ENCODE results near the gene SYT1.

Gene SYT1

GRCh38 chr12:79294590-79294989 lies 430.0 kb downstream of the SYT1 start:
- no peak for TF ChIP-seq CTCF (IDR thresholded peaks at IDR 0.05; ENCODE audit: low read depth, low read length)

GRCh38 chr12:79295572-79295971 lies 431.0 kb downstream of the SYT1 start:
- no peak overlapping the region for H3K4me3 ChIP-seq (ENCODE audit: low read depth, low read length)
- TF ChIP-seq CTCF (IDR thresholded peaks at IDR 0.05; ENCODE audit: low read depth, low read length) = no peak

More at GRCh38 chr12:79294590-79294989, 430.0 kb downstream of the SYT1 start:
- no peak overlapping the region for H3K4me3 ChIP-seq (ENCODE audit: low read depth, low read length)

GRCh38 chr12:79296133-79296532 lies 431.6 kb downstream of the SYT1 start:
- no peak for TF ChIP-seq CTCF (IDR thresholded peaks at IDR 0.05; ENCODE audit: low read depth, low read length)
- H3K4me3 ChIP-seq (ENCODE audit: low read depth, low read length) = no peak overlapping the region

- TF ChIP-seq CTCF (IDR thresholded peaks at IDR 0.05; ENCODE audit: low read depth, low read length) = no peak
- H3K4me3 ChIP-seq (ENCODE audit: low read depth, low read length) = no peak overlapping the region
Observed at GRCh38 chr12:79296871-79297270, 432.3 kb downstream of the SYT1 start.

DNA sequence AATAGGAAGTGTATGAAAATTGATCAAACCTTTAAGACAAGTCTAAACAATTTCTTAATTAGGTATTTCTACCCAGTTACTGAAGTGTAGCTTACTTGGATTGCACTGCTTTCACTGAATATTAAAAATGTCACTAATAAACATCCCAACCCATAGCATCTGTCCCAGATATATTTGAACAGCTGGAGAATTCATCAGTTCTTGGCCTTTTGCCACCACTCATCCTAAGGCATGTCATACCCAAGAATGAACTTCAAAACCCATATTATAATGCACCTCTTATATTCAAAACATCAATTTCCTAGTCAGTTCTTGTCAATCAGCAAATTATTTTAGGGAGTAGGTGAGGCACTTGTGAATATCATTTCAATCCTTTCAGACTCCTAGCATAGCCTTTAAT lies 433.9 kb downstream of the SYT1 start:
- no peak for TF ChIP-seq CTCF (IDR thresholded peaks at IDR 0.05; ENCODE audit: low read depth, low read length)
- no peak overlapping the region for H3K4me3 ChIP-seq (ENCODE audit: low read depth, low read length)

GRCh38 chr12:79299447-79300198 lies 435.0 kb downstream of the SYT1 start:
- H3K4me3 ChIP-seq (ENCODE audit: low read depth, low read length) = no peak overlapping the region
- no peak for TF ChIP-seq CTCF (IDR thresholded peaks at IDR 0.05; ENCODE audit: low read depth, low read length)

DNA sequence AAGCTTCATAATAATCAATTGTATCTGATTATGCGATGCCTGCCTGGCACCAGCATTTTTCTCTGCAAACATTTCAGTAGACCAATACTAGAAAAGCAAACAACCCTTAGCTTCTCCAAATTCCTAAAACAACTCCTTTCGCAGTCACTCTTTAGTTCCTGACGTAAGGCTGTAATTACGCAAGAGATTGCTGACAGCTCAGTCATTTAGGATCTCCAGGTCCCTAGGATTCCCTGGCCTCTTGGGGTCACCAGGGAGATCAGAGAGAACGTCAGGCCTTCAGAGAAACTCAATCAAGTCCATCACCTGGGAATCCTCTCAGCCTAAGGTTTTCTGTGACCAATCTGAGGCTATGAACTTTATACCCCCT lies 435.6 kb downstream of the SYT1 start:
- TF ChIP-seq CTCF (IDR thresholded peaks at IDR 0.05; ENCODE audit: low read depth, low read length) = no peak

More for the DNA sequence above, 435.6 kb downstream of the SYT1 start:
- no peak overlapping the region for H3K4me3 ChIP-seq (ENCODE audit: low read depth, low read length)

All from WI38 (cell line).